Measurements from ENCODE around the gene OR2F2.

OR2F2 gene

DNA sequence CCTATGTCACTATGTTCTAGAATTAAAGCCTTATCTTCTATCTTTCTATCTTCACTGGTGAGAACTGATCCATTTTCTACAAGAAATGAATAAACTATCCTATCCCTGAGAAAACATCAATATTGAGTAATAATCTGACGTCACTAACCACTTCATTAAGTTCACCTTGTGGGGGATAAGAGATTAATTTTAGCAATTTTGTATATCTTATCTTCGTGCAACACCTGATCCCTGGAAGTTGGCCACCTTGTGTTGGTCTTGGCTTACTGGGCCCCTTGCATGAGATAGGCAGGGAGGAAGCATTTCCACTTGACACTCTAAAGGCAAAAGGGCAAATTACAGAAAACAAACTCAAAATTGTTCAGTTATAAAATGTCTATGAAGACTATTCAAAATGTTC, 45.0 kb downstream of the OR2F2 start:
- no peak for DNase-seq

DNA sequence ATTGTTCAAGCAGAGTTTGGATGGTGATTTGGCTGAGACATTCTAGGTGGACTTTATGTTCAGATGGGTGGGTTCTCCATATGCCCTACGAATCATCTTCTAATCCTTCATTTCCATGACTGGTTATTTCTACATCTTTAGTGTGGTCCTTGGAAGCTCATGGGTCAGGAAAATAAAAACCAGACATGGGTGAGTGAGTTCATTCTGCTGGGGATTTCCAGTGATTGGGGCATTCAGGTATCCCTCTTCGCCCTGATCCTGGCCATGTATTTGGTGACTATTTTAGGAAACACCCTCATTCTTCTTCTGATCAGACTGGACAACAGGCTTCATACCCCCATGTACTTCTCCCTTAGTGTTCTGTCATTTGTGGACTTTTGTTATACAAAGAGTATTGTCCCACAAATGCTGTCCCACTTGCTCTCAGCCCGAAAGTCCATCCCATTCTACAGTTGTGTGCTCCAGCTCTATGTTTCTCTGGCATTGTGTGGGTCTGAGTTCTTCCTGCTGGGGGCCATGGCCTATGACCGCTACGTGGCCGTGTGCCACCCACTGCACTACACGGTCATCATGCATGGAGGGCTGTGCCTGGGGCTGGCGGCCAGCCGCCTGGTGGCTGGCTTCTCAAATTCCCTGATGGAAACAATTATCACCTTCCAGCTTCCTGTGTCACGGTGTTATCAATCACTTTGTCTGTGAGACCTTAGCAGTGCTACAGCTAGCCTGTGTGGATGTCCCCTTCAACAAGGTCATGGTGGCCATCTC, 45.9 kb downstream of the OR2F2 start:
- DNase-seq, result no peak

DNA sequence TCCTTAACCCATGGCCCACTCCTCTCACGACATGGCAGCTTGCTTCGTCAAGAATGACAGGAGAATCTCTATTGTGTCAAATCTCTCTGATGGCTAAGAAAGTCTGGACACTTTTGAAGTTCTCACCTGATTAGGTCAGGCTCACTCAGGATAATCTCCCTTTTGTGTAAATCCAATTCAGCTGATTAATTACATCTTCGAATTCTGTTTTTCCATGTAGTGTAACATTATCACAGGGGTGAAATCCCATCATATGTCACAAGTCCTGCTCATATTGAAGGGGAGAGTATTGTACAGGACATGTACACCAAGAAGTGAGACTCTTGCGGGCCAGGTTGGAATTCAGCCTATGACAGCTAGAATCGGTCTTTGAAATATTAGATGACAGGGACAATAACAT, 48.9 kb downstream of the OR2F2 start:
- no peak for DNase-seq

All from hippocampal formation (tissue), 2 donors.